NCI-H510A (cell line): Measurements from ENCODE around the gene PTPRR.
A peak's percentile ranks its signal among the peaks of the same experiment; 100 is the strongest.

Experiments
- DNase-seq: peaks from one replicate; lab custom pipeline; 2025; lab: John Stamatoyannopoulos, UW

The PTPRR gene

DNA sequence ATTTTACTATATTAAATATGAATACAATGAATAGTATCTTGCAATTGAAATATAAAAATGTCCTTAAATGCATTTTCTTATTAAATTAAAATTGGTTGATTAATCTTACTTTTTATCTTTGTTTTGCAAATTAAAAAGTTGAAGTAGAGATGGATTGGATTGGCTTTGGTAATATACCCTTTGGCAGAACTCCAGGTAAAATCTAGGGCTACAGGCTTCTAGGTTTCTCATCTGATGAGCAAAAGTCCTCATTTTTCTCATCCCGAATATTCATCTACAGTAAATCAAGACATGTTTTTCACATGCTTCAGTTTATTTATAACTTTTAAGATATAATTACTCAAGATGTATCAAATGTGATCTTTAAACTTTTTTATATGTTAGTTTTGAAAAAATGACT is 2.2 kb downstream of the PTPRR start:
- DNase-seq = no peak

GRCh38 chr12:70910666-70911065 is 9.9 kb downstream of the PTPRR start:
- no peak for DNase-seq

- DNase-seq = no peak
Observed at GRCh38 chr12:70908978-70909377, 11.6 kb downstream of the PTPRR start.

DNA sequence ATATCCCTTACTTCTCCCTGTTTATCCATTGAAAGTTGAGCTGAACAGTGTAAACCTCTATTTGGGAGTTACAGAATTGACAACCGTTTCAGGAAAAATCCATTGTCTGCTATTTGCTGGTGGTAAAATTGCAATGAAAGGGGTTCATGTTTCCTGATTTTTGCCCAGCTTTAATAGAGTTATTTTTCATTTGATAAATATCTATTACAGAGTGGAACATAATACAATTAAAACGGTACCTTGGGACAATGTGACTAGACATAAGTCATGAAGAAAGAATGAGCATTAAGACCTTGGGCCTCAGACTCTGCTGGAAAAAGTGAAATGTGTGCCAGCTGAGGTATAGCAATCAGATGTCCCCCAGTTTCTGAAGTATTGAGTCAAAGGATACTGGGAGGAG is 13.1 kb downstream of the PTPRR start:
- DNase-seq = no peak

DNA sequence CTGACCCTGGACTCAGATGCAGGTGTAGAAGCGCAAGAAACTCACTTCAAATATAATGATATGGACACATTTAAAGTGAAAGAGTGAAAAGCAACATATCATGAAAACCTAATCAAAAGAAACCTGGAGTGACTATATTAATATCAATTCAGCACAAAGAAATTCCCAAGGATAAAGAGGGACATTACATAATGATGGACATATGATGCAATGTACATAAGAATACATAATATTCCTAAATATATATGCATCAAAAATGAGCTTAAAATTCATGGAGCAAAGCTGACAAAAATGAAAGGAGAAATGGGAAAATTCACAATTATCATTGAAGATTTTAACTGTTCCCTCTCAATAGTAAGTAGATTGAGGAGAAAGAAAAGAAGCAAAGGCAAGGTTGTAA is 24.6 kb downstream of the PTPRR start:
- no peak for DNase-seq

- no peak for DNase-seq
Observed at GRCh38 chr12:70892593-70892992, 27.9 kb downstream of the PTPRR start.

GRCh38 chr12:70890895-70891832 is 29.4 kb downstream of the PTPRR start:
- DNase-seq = no peak

DNA sequence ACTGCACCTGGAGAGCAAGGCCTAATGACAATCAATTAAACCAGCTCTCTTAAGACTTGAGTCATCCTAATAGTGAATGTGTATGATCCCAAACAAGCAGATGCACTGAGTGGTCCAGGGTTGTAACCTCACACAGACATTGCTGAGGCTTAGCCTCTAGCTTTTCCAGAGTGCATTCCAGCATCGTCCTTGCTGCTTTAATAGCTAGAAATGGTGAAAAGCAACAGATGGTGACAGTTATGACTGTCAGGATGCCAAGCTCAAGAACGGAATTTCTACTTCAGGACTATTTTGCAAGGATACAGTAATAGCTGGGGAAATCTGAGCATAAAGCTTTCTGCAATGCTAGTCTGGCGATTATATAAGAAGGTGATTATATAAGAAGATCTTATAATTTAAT is 34.6 kb downstream of the PTPRR start:
- no peak for DNase-seq

DNA sequence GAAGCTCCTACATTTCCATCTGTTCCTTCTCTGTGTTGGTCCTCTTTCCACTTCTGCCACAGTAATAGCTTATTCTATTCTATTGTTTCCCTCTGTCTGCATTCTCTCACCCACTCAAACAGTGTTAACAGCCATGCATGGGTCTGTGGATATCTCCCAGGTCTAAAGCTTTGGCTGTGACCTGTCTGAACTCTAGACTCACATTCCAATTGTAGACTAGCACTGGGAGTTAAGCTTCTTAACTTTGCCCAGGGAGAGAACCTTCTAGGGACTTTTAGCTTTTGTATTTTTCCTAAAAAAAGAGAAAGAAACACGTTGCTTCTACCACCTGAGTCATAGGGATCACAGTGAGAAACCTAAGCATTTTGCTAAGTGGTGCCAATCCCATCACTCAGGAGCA is 36.7 kb downstream of the PTPRR start:
- DNase-seq = no peak

DNA sequence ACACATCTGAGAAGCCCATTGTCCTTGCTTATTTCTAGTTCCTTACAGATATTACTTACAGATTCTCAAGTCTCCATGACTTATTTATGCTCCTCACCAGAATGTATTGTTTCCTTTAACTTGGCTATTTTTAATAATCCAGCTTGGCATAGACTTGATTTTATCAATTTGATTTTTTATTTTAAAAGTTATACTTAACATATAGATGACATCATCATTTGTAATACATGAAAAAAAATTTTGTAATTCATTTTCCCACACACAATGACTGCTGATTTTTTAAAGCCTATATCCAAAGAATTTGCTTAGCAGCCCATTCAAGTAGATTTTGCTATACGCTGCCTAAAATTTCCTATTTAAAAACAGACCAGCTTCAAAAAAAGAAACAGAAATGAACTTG is 39.8 kb downstream of the PTPRR start:
- DNase-seq = no peak

DNA sequence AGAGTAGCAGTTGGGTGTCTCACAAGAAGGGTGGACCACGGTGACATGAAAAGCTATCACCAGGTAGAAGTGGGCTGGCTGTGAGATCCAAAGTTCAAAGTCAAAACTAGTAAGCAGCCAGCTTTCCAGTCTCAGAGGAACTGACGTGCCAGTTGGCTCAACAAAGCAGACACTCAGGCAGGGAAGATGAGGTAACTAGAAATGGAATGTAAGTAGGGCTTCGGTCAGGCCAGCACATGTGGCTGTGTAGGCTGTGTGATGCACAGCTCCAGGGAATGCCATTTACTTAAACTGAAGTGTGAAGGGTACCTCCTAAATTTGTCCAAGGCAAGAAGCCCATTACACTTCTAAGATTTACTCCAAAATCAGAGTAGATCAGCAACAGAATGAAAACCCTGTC is 43.6 kb downstream of the PTPRR start:
- no peak for DNase-seq

GRCh38 chr12:70875628-70876027 is 44.9 kb downstream of the PTPRR start:
- no peak for DNase-seq

- no peak for DNase-seq
Observed at GRCh38 chr12:70854881-70855568, 65.5 kb downstream of the PTPRR start.

- no peak for DNase-seq
Observed at GRCh38 chr12:70854138-70854537, 66.4 kb downstream of the PTPRR start.

GRCh38 chr12:70853326-70853725 is 67.2 kb downstream of the PTPRR start:
- no peak for DNase-seq

DNA sequence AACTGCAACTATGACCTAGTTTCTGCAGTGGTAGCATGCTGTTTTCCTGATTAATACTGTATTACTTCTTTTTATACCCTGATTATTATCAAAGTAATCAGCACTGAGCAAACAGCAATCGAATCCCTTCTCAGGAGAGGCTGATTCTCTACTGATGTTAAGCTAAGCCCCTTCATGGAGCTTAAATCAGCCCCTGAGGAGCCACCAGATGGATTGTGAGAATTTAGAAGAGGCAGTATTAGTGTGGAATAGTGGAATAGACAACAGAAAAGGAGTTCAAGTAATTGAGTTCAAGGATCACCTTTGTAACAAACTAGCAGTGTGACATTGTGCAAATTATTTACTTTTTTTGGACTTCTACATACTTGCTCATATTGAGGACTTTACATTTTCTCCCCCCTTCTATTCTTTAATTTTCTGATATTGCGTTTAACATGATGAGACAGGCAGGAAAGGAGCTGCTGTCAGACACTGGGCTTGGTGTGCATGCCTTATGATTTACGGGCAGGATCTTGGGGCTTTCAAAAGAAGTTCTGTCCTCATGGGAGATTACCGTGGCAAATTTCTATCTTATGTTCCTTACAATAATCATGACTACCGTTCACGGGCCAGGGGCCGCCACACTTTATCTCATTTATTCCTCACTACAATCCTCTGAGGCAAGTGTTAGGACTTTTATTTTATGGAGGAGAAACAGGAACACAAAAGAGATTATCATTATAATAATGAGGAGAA is 68.0 kb downstream of the PTPRR start:
- DNase-seq = no peak

DNA sequence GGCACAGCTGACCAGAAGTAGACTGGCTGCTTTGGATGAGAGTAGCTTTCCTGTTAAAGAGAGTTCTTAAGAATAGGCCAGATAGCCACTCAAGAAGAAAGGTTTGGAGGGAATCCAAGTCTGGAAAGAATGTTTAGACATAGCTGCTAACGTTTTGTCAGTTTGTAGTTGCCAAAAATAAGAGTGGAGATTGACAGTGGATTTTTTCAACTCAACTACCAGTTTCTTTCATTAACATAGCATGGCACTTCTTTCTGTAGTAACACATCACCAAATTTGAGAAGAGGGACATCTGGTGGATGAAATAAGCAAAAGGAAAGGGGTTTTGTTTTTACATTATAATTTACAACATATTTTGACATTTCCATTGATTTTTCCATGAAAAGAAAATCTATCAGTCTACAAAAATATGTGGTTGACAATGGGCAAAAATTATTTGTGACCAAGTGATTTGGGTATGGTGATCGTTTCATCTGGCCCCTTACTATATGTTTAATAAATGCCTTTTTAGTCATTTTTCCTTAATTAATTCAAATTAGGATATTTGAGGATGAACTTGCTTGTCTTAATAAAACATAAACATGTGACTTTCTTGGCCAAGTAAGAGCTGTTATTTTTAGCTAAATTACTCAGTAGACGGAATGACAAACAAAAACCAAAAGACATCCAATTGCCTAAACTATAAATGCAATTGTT is 71.1 kb downstream of the PTPRR start:
- DNase-seq = no peak

- DNase-seq = no peak
Observed at GRCh38 chr12:70847871-70848270, 72.7 kb downstream of the PTPRR start.

- no peak for DNase-seq
Observed at GRCh38 chr12:70845268-70845667, 75.3 kb downstream of the PTPRR start.

DNA sequence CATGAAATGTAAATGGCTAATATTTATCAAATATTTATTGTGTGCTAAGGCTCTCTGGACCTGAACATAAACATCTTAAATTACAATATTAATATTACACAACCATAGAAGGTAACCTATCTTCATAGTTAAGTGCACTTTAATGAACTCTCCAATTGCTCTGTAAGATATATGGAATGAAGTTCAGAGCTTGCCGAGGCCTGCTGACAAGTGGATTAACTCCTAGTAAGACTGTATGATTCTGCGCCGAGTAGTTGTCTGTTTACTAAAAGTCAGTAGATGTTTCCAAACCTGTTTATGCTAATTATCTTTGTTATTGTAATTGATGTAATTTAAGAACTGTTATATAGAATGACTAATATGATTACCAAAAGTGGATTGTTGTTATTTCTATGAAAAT is 77.2 kb downstream of the PTPRR start:
- peak; percentile 17 for DNase-seq

GRCh38 chr12:70842942-70843341 is 77.6 kb downstream of the PTPRR start:
- DNase-seq = no peak

DNA sequence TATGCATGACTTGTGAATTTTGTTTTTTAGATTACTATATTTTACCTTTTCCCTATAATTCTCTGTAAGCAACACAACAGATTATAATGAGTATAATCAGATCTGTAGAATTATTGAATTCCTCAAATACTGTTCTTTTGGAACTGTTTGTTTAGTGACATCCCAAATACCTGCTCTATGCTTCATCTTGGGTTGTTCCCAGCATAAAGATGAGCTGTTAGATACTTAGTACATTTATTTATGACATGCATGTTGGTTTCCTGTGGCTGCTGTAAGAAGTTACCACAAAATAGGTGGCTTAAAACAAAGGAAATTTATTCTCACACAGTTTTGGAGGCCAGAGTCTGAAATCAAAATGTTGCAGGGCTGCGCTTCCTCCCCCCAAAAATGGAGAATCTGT is 78.4 kb downstream of the PTPRR start:
- no peak for DNase-seq
